ENCODE data around the gene ADAMTSL1. TPM values are rescaled to one million over a fixed set of nuclear protein-coding genes. Genes with fewer than 3 reads are reported as not detected.

Gene ADAMTSL1
- total RNA-seq, 2 experiments from 2014 or later = not detected

DNA sequence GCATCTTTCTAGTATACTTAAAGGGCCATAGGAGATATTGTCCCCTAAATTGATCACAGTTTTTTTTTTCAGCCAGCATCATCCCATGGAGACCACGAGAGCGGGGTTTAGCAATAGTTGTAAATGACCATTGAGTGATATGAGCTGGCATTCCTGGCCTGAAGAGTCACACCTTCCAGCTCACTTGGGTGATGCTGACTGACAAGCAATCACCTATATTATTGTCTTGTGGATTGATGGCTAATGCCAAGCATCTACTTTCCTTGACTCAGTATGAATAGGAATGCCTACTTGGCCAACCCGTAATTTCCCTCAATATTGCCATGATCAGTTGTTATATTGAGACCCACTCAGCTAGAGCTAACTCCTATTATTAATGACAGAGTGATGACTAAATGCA, 70.5 kb downstream of the ADAMTSL1 start:
- CTCF ChIA-PET (ENCODE audit: unreplicated experiment) = no interaction called here
- Histone ChIP-seq H3K9me2 (ENCODE audit: insufficient read depth, low read length) (no peaks in the 10 kb centered on the region), H3K4me3 (ENCODE audit: low read depth, low read length, poor library complexity, severe bottlenecking) (no peak overlapping the region), H2AFZ (ENCODE audit: low read length) (no peak overlapping the region), H4K20me1 (ENCODE audit: insufficient read depth, low read length) (no peaks in the 10 kb centered on the region), H3K36me3 (ENCODE audit: insufficient read depth, low read length) (no peaks in the 10 kb centered on the region), H3K79me2 (ENCODE audit: insufficient read depth, low read depth, low read length) (no peaks in the 10 kb centered on the region), H3K4me1 (ENCODE audit: insufficient read depth, low read length, poor library complexity, severe bottlenecking) (no peaks in the 10 kb centered on the region), H3K4me2 (ENCODE audit: low read length) (no peak overlapping the region), H3K27ac (ENCODE audit: low read depth, low read length, poor library complexity, severe bottlenecking) (no peak overlapping the region), H3K9me3 (ENCODE audit: low read length) (no peaks in the 10 kb centered on the region)
- TF ChIP-seq EZH2phosphoT487 (IDR thresholded peaks at IDR 0.05; ENCODE audit: borderline replicate concordance, low read depth, low read length) = no peak
- TF ChIP-seq, protein P1, sequence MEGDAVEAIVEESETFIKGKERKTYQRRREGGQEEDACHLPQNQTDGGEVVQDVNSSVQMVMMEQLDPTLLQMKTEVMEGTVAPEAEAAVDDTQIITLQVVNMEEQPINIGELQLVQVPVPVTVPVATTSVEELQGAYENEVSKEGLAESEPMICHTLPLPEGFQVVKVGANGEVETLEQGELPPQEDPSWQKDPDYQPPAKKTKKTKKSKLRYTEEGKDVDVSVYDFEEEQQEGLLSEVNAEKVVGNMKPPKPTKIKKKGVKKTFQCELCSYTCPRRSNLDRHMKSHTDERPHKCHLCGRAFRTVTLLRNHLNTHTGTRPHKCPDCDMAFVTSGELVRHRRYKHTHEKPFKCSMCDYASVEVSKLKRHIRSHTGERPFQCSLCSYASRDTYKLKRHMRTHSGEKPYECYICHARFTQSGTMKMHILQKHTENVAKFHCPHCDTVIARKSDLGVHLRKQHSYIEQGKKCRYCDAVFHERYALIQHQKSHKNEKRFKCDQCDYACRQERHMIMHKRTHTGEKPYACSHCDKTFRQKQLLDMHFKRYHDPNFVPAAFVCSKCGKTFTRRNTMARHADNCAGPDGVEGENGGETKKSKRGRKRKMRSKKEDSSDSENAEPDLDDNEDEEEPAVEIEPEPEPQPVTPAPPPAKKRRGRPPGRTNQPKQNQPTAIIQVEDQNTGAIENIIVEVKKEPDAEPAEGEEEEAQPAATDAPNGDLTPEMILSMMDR (conservative IDR thresholded peaks at IDR 0.05; ENCODE audit: low read length) = no peak
- intact Hi-C loops (cut with micrococcal nuclease; ENCODE audit: unreplicated experiment) = no loop called here
- BruUV-seq (replicated peaks) = no TSS peak
- POLR2A ChIA-PET = no interaction called here
- DNase-seq (ENCODE audit: low spot score) = no peak

DNA sequence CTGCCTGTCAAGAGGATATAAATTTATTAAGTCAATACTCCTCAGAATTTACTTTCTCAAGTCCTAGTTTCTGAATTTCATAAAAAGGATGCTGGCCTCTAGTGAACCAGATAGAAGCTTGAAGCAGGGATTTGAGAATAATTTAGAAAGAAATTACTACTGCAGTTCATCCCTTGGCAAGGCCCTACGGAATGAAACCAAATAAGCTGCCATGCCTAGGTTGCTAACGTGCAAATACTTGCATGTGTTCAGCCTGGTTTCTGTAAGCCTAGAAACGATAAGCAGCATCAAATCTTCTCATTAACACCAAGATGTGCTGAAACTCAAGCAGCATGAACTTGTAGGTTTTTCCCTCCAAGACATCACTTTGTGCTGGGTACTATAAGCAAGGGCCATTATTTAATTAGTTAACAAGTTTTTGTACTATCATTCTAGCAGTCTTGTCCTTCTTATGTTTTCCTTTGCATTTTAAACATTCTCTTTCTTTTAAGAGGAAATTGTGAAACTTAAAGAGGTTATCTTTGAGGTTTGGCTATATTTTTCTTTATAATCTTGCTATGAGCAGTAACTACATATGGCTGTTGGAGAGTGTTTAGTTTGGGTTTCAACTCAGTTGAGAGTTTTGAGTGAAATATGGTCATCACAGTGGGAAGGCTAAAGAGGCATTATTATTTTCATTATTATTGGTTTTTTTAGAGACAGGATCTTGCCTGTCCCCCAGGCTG, 71.8 kb downstream of the ADAMTSL1 start:
- intact Hi-C loops (cut with micrococcal nuclease; ENCODE audit: unreplicated experiment) = no loop called here
- TF ChIP-seq EZH2phosphoT487 (IDR thresholded peaks at IDR 0.05; ENCODE audit: borderline replicate concordance, low read depth, low read length) = no peak
- H3K4me2 ChIP-seq (ENCODE audit: low read length) = no peak overlapping the region

DNA sequence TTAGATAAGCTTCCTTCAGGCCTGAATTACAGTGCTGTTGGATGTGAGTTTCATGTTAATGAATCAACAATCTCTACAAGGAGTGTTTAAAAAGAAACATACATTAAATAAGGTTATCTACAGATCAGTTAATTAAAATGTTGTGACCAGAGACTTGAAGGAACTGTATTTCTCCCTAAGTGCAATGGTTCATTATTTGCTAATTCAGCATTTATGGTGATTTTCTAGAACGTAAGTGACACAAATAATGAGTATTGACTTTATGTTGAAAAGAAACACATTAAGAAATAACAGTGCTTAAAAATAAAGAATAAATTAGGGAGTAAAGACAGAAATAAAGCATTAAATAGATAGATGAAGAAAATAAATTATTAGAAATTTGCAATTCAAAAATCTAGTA, 74.5 kb downstream of the ADAMTSL1 start:
- Histone ChIP-seq H4K20me1 (ENCODE audit: insufficient read depth, low read length) (no peaks in the 10 kb centered on the region), H3K4me3 (ENCODE audit: low read depth, low read length, poor library complexity, severe bottlenecking) (no peak overlapping the region), H3K9me2 (ENCODE audit: insufficient read depth, low read length) (no peaks in the 10 kb centered on the region), H3K4me2 (ENCODE audit: low read length) (no peak overlapping the region), H3K36me3 (ENCODE audit: insufficient read depth, low read length) (no peaks in the 10 kb centered on the region), H2AFZ (ENCODE audit: low read length) (no peak overlapping the region), H3K4me1 (ENCODE audit: insufficient read depth, low read length, poor library complexity, severe bottlenecking) (no peaks in the 10 kb centered on the region), H3K79me2 (ENCODE audit: insufficient read depth, low read depth, low read length) (no peaks in the 10 kb centered on the region), H3K27ac (ENCODE audit: low read depth, low read length, poor library complexity, severe bottlenecking) (no peak overlapping the region), H3K9me3 (ENCODE audit: low read length) (no peaks in the 10 kb centered on the region)
- DNase-seq (ENCODE audit: low spot score) = no peak
- intact Hi-C loops (cut with micrococcal nuclease; ENCODE audit: unreplicated experiment) = no loop called here
- ChIA-PET POLR2A (interaction anchor here (0.5 kb wide), 1 partner anchor 11 kb away, joined by 3 read pairs; no protein-coding TSS in a partner anchor), CTCF (ENCODE audit: unreplicated experiment) (no interaction called here)
- TF ChIP-seq EZH2phosphoT487 (IDR thresholded peaks at IDR 0.05; ENCODE audit: borderline replicate concordance, low read depth, low read length) = no peak
- TF ChIP-seq, protein P1 (conservative IDR thresholded peaks at IDR 0.05; ENCODE audit: low read length) = no peak
- BruUV-seq (replicated peaks) = no TSS peak

More for the DNA sequence above, 71.8 kb downstream of the ADAMTSL1 start:
- H3K4me3 ChIP-seq (ENCODE audit: low read depth, low read length, poor library complexity, severe bottlenecking) = no peak overlapping the region
- no peaks in the 10 kb centered on the region for H4K20me1 ChIP-seq (ENCODE audit: insufficient read depth, low read length)
- no peaks in the 10 kb centered on the region for H3K4me1 ChIP-seq (ENCODE audit: insufficient read depth, low read length, poor library complexity, severe bottlenecking)
- no TSS peak for BruUV-seq (replicated peaks)
- no peaks in the 10 kb centered on the region for H3K36me3 ChIP-seq (ENCODE audit: insufficient read depth, low read length)
- no peak overlapping the region for H2AFZ ChIP-seq (ENCODE audit: low read length)
- DNase-seq (ENCODE audit: low spot score) = no peak
- H3K27ac ChIP-seq (ENCODE audit: low read depth, low read length, poor library complexity, severe bottlenecking) = no peak overlapping the region
- H3K79me2 ChIP-seq (ENCODE audit: insufficient read depth, low read depth, low read length) = no peaks in the 10 kb centered on the region
- no peaks in the 10 kb centered on the region for H3K9me2 ChIP-seq (ENCODE audit: insufficient read depth, low read length)
- CTCF ChIA-PET (ENCODE audit: unreplicated experiment) = no interaction called here
- POLR2A ChIA-PET = no interaction called here
- no peaks in the 10 kb centered on the region for H3K9me3 ChIP-seq (ENCODE audit: low read length)
